Loucy (cell line): ENCODE data around the gene ROBO1.

ENCODE experiments used
- H2AFZ ChIP-seq: fragments of 200-600 bp; sonication (generic); 2 replicates; pipeline ENCODE4 v1.6.0; 2016; ENCODE audit warnings: antibody characterized with exemption, mild to moderate bottlenecking, low read length, moderate library complexity
- H3F3A ChIP-seq: fragments of 200-600 bp; 2 replicates; pipeline ENCODE4 v1.6.0; 2016; ENCODE audit warnings: antibody characterized with exemption, low read depth, mild to moderate bottlenecking
- H3K27me3 ChIP-seq: fragments of 200-600 bp; sonication (generic); 2 replicates; pipeline ENCODE4 v1.6.1; 2014; ENCODE audit warnings: low read length, mild to moderate bottlenecking; ENCODE audit not compliant: insufficient read depth, poor library complexity, severe bottlenecking
- H3K36me3 ChIP-seq: fragments of 200-600 bp; sonication (generic); 2 replicates; pipeline ENCODE4 v1.6.1; 2016; ENCODE audit warnings: low read length; ENCODE audit not compliant: insufficient read depth
- H3K4me1 ChIP-seq: fragments of 200-600 bp; sonication (generic); 2 replicates; pipeline ENCODE4 v1.5.1; 2014; ENCODE audit warnings: low read length, mild to moderate bottlenecking; ENCODE audit not compliant: insufficient read depth, poor library complexity, severe bottlenecking
- H3K4me2 ChIP-seq: fragments of 200-600 bp; sonication (generic); 2 replicates; pipeline ENCODE4 v1.6.0; 2014; ENCODE audit warnings: antibody characterized with exemption, low read length, low read depth, mild to moderate bottlenecking; ENCODE audit not compliant: poor library complexity, severe bottlenecking
- H3K4me3 ChIP-seq: fragments of 200-600 bp; sonication (generic); 2 replicates; pipeline ENCODE4 v1.5.1; 2014; ENCODE audit warnings: low read length, mild to moderate bottlenecking, mixed read lengths; ENCODE audit not compliant: poor library complexity, severe bottlenecking
- H3K79me2 ChIP-seq: fragments of 200-600 bp; sonication (generic); 2 replicates; pipeline ENCODE4 v1.6.1; 2014; ENCODE audit warnings: low read length; ENCODE audit not compliant: insufficient read depth
- H3K9ac ChIP-seq: fragments of 200-600 bp; sonication (generic); 2 replicates; pipeline ENCODE4 v1.6.0; 2014; ENCODE audit warnings: mild to moderate bottlenecking, low read depth, low read length, moderate library complexity; ENCODE audit not compliant: poor library complexity, severe bottlenecking
- H3K9me2 ChIP-seq: fragments of 200-600 bp; sonication (generic); replicated peaks from 2 replicates; pipeline ENCODE4 v1.6.1; 2016; ENCODE audit warnings: low read depth, low read length, mixed read lengths
- H3K9me3 ChIP-seq: fragments of 200-600 bp; sonication (generic); 2 replicates; pipeline ENCODE4 v1.6.1; 2014; ENCODE audit warnings: mild to moderate bottlenecking, antibody characterized with exemption, low read length, low read depth; ENCODE audit not compliant: insufficient read depth
- H4K20me1 ChIP-seq: fragments of 200-600 bp; sonication (generic); 2 replicates; pipeline ENCODE4 v1.6.0; 2014; ENCODE audit warnings: antibody characterized with exemption, low read length, mild to moderate bottlenecking; ENCODE audit not compliant: insufficient read depth, poor library complexity, severe bottlenecking
- CTCF ChIP-seq: fragments of 200-600 bp; sonication (generic); conservative IDR thresholded peaks from 2 replicates; pipeline ENCODE4 v1.5.1; 2014; ENCODE audit warnings: mild to moderate bottlenecking, antibody characterized with exemption, low read length
- EZH2phosphoT487 ChIP-seq: fragments of 200-600 bp; IDR thresholded peaks from 2 replicates; pipeline ENCODE4 v1.6.1; 2018; ENCODE audit warnings: antibody characterized with exemption, mild to moderate bottlenecking, moderate library complexity, borderline replicate concordance

Gene ROBO1

GRCh38 chr3:78918361-78919020 is 849.3 kb downstream of the ROBO1 start:
- no peaks in the 10 kb centered on the region for H3K79me2 ChIP-seq
- no peaks in the 10 kb centered on the region for H3F3A ChIP-seq
- no peak for TF ChIP-seq EZH2phosphoT487
- TF ChIP-seq CTCF, result no peak
- H3K36me3 ChIP-seq, result no peaks in the 10 kb centered on the region
- no peak overlapping the region for H2AFZ ChIP-seq
- no peak overlapping the region for H3K9ac ChIP-seq
- H4K20me1 ChIP-seq, result no peaks in the 10 kb centered on the region
- no peak overlapping the region for H3K4me2 ChIP-seq
- no peaks in the 10 kb centered on the region for H3K9me3 ChIP-seq
- no peaks in the 10 kb centered on the region for H3K27me3 ChIP-seq
- H3K4me3 ChIP-seq, result no peak overlapping the region
- no peaks in the 10 kb centered on the region for H3K9me2 ChIP-seq
- no peaks in the 10 kb centered on the region for H3K4me1 ChIP-seq

- no peaks in the 10 kb centered on the region for H4K20me1 ChIP-seq
- H2AFZ ChIP-seq, result no peak overlapping the region
- no peaks in the 10 kb centered on the region for H3F3A ChIP-seq
- H3K27me3 ChIP-seq, result no peaks in the 10 kb centered on the region
- no peak overlapping the region for H3K4me2 ChIP-seq
- H3K4me1 ChIP-seq, result no peaks in the 10 kb centered on the region
- no peaks in the 10 kb centered on the region for H3K36me3 ChIP-seq
- H3K9me2 ChIP-seq, result no peaks in the 10 kb centered on the region
- no peak overlapping the region for H3K4me3 ChIP-seq
- no peak for TF ChIP-seq CTCF
- no peak for TF ChIP-seq EZH2phosphoT487
- H3K79me2 ChIP-seq, result no peaks in the 10 kb centered on the region
- H3K9me3 ChIP-seq, result no peaks in the 10 kb centered on the region
- no peak overlapping the region for H3K9ac ChIP-seq
Observed at GRCh38 chr3:78917536-78917935, 850.3 kb downstream of the ROBO1 start.

- no peak overlapping the region for H3K9ac ChIP-seq
- no peaks in the 10 kb centered on the region for H3K27me3 ChIP-seq
- no peak overlapping the region for H2AFZ ChIP-seq
- no peaks in the 10 kb centered on the region for H3K9me3 ChIP-seq
- TF ChIP-seq EZH2phosphoT487 (no peak), CTCF (no peak)
- H3K9me2 ChIP-seq, result no peaks in the 10 kb centered on the region
- no peak overlapping the region for H3K4me2 ChIP-seq
- H3K36me3 ChIP-seq, result no peaks in the 10 kb centered on the region
- H3F3A ChIP-seq, result no peaks in the 10 kb centered on the region
- no peaks in the 10 kb centered on the region for H3K4me1 ChIP-seq
- no peaks in the 10 kb centered on the region for H3K79me2 ChIP-seq
- no peak overlapping the region for H3K4me3 ChIP-seq
- no peaks in the 10 kb centered on the region for H4K20me1 ChIP-seq
Observed at GRCh38 chr3:78913711-78914110, 854.1 kb downstream of the ROBO1 start.
